Measurements from ENCODE around the gene NOCT.
"Not testable (repeated sequence)": the region's sequence is repeated elsewhere in the genome, so short reads cannot be mapped to it uniquely, and the experiment has no call there.

- not testable (repeated sequence) for TF ChIP-seq POLR2A (IDR thresholded peaks at IDR 0.05; ENCODE audit: low read length); CEBPB (IDR thresholded peaks at IDR 0.05); REST (IDR thresholded peaks at IDR 0.05)
Observed at GRCh38 chr4:139029866-139030363, 14.3 kb downstream of the NOCT start.

Measured in A549 (cell line).